A549 (cell line): ENCODE results near the gene MEF2C. TPM values are rescaled to one million over a fixed set of nuclear protein-coding genes. Genes with fewer than 3 reads are reported as not detected.
A peak's percentile ranks its signal among the peaks of the same experiment; 100 is the strongest.
"Not testable (repeated sequence)": the region's sequence is repeated elsewhere in the genome, so short reads cannot be mapped to it uniquely, and the experiment has no call there.

Source experiments
- ATAC-seq, 2 experiments: fragments of 200-7000 bp in 1 of 2; fragments of >200 bp in 1 of 2; cut with Nextera tagmentation in 1 of 2; cut with Tn5 transposase in 1 of 2; 3 replicates each; pipeline versions ENCODE4 v1.8.0 to v1.9.1; 2018 to 2020; ENCODE audit warnings: mild to moderate bottlenecking in 1 of 2, moderate library complexity in 1 of 2
- CTCF ChIA-PET: fragments of 300-600 bp; sonication (Branson Sonifier 250); formaldehyde crosslinking; extraction: SDS; loops from one replicate; lab custom pipeline; 2021; ENCODE audit warnings: antibody characterized with exemption, inconsistent platforms; lab: Yijun Ruan, JAX
- POLR2A ChIA-PET: fragments of 350-600 bp; formaldehyde crosslinking; extraction: SDS; loops from one replicate; lab custom pipeline; 2021; ENCODE audit warnings: antibody characterized with exemption, inconsistent platforms; lab: Yijun Ruan, JAX
- DNase-seq, 2 experiments: peaks; one replicate each; pipeline versions ENCODE4 v3.0.0 to v3.0.0-alpha.2; 2011 to 2016; ENCODE audit warnings: low read depth in 1 of 2, low spot score in 1 of 2
- FAIRE-seq: peaks from 2 replicates; lab custom pipeline; 2011; peaks lifted over from hg19 to GRCh38; lab: Jason Lieb, UNC
- H3K27ac ChIP-seq, 2 experiments: fragments of >200 bp; sonication (Bioruptor Twin); formaldehyde crosslinking; 3 replicates each; pipeline ENCODE4 v1.5.1; 2016 to 2017
- H3K4me1 ChIP-seq: fragments of >200 bp; sonication (Bioruptor Twin); formaldehyde crosslinking; 3 replicates; pipeline ENCODE4 v1.6.1; 2016
- H3K4me2 ChIP-seq: fragments of >200 bp; sonication (Bioruptor Twin); formaldehyde crosslinking; 3 replicates; pipeline ENCODE4 v1.6.1; 2016
- H3K4me3 ChIP-seq: fragments of >200 bp; sonication (Bioruptor Twin); formaldehyde crosslinking; 3 replicates; pipeline ENCODE4 v1.5.1; 2016
- H3K9me3 ChIP-seq: fragments of >200 bp; sonication (Bioruptor Twin); formaldehyde crosslinking; 3 replicates; pipeline ENCODE4 v1.6.1; 2016
- CBX2 ChIP-seq: fragments of 200-600 bp; sonication (generic); IDR thresholded peaks from 2 replicates; pipeline ENCODE4 v1.6.1; 2016; ENCODE audit warnings: low read depth, mild to moderate bottlenecking, borderline replicate concordance
- FOSB ChIP-seq: fragments of 250-450 bp; sonication (Bioruptor Pico); IDR thresholded peaks from 2 replicates; pipeline ENCODE4 v1.5.0; 2020; ENCODE audit warnings: mild to moderate bottlenecking, moderate library complexity
- HDAC2 ChIP-seq: fragments of 200-600 bp; sonication (generic); IDR thresholded peaks from 2 replicates; pipeline ENCODE4 v1.6.1; 2016
- HOXA7 ChIP-seq: fragments of 250-450 bp; sonication (Bioruptor Pico); IDR thresholded peaks from 2 replicates; pipeline ENCODE4 v1.5.0; 2020; ENCODE audit warnings: mild to moderate bottlenecking, moderate library complexity
- NFE2L2 ChIP-seq: fragments of 150-350 bp; conservative IDR thresholded peaks from 2 replicates; pipeline ENCODE4 v1.6.1; 2014; ENCODE audit warnings: low read length
- POLR2AphosphoS2 ChIP-seq: conservative IDR thresholded peaks from 2 replicates; pipeline ENCODE4 v1.6.1; 2012; ENCODE audit warnings: low read length, improper control_type of control experiment, inconsistent platforms
- RNF2 ChIP-seq: fragments of 200-600 bp; sonication (generic); IDR thresholded peaks from 2 replicates; pipeline ENCODE4 v1.6.1; 2016; ENCODE audit warnings: low read depth, mild to moderate bottlenecking, antibody characterized with exemption, moderate library complexity, borderline replicate concordance
- ZC3H11A ChIP-seq: fragments of 450-650 bp; IDR thresholded peaks from 2 replicates; pipeline ENCODE4 v1.6.1; 2014; ENCODE audit warnings: antibody characterized with exemption, mild to moderate bottlenecking
- ZSCAN20 ChIP-seq: fragments of 250-450 bp; sonication (Bioruptor Pico); IDR thresholded peaks from 2 replicates; pipeline ENCODE4 v1.8.0; 2022; ENCODE audit warnings: mild to moderate bottlenecking, moderate library complexity
- WGBS: methylation state at CpG from one replicate; pipeline ENCODE4 v1.1.6; 2017; ENCODE audit errors: missing lambda C conversion rate; 5-methylcytosine and 5-hydroxymethylcytosine counted together
- polyA plus RNA-seq, 4 experiments: library from polyadenylated mRNA; depleted of rRNA in 3 of 4; stranded (reverse); fragments of >200 nt; fragmentation: RNase III in 1 of 4; extraction: RNeasy Plus Mini Kit Qiagen cat#74134 plus additional on column Dnase treatment in 1 of 4; gene quantifications; 2 replicates in 3 of 4; 3 replicates in 1 of 4; pipeline ENCODE4 v1.2.3, GENCODE V29; 2011 to 2017

Gene MEF2C
- polyA plus RNA-seq, 2 of the 4 experiments (the other 2 are of a cell fraction), result 0.03 to 0.06 TPM

GRCh38 chr5:88924330-88924657 lies 41.3 kb upstream of the MEF2C start (continued):
- TF ChIP-seq POLR2AphosphoS2, result no peak
- no peak for TF ChIP-seq NFE2L2
- no peak for TF ChIP-seq ZSCAN20 (CRISPR knock-in tag)
- TF ChIP-seq FOSB (CRISPR knock-in tag), result no peak
- TF ChIP-seq, all 56 proteins: peak for 0

- CTCF ChIA-PET, result interaction anchor here (0.6 to 1.8 kb wide), 3 partner anchors 194 to 232 kb away, joined by 3 to 6 read pairs (median 3); no protein-coding TSS in a partner anchor
- no peaks in the 10 kb centered on the region for H3K4me1 ChIP-seq
- FAIRE-seq, result no peak
- no peak for DNase-seq
- TF ChIP-seq HDAC2, result no peak
- no peak for TF ChIP-seq ZC3H11A
- no peak for TF ChIP-seq CBX2
- TF ChIP-seq RNF2, result 0 out of 2 replicates have a peak, but pooled peaks have one; percentile 28
- TF ChIP-seq HOXA7, result no peak
- no peak for ATAC-seq
- 10% methylated on average over 15 of the region's 15 CpGs for WGBS
- POLR2A ChIA-PET, result no interaction called here
- H3K4me2 ChIP-seq, result no peak overlapping the region
- H3K4me3 ChIP-seq, result no peak overlapping the region
- no peaks in the 10 kb centered on the region for H3K9me3 ChIP-seq
- H3K27ac ChIP-seq, result no peak overlapping the region
Observed at GRCh38 chr5:88923623-88924329, 40.8 kb upstream of the MEF2C start.

- not testable (repeated sequence) for H3K4me1 ChIP-seq
Observed at GRCh38 chr5:88912743-88913142, 29.8 kb upstream of the MEF2C start.

GRCh38 chr5:88911059-88911572 lies 28.1 kb upstream of the MEF2C start:
- H3K27ac ChIP-seq, POLR2A ChIA-PET, H3K9me3 ChIP-seq, H3K4me2 ChIP-seq, CTCF ChIA-PET, H3K4me3 ChIP-seq, DNase-seq, ATAC-seq, H3K4me1 ChIP-seq: not testable (repeated sequence)
- peak; percentile 63 for FAIRE-seq
- 35% methylated on average over 9 of the region's 9 CpGs for WGBS

More at GRCh38 chr5:88912743-88913142, 29.8 kb upstream of the MEF2C start:
- WGBS, result 36% methylated on average over 2 of the region's 2 CpGs
- CTCF ChIA-PET, H3K9me3 ChIP-seq, H3K4me2 ChIP-seq, H3K27ac ChIP-seq, DNase-seq, POLR2A ChIA-PET, H3K4me3 ChIP-seq, ATAC-seq: not testable (repeated sequence)
- peak; percentile 88 for FAIRE-seq

GRCh38 chr5:88904478-88904877 lies 21.5 kb upstream of the MEF2C start:
- 2% methylated on average over 2 of the region's 2 CpGs for WGBS
- H3K27ac ChIP-seq, ATAC-seq, DNase-seq, H3K4me3 ChIP-seq, H3K4me1 ChIP-seq, H3K9me3 ChIP-seq, POLR2A ChIA-PET, CTCF ChIA-PET, H3K4me2 ChIP-seq: not testable (repeated sequence)
- FAIRE-seq, result peak; percentile 86

- CTCF ChIA-PET, H3K4me2 ChIP-seq, H3K4me1 ChIP-seq, H3K9me3 ChIP-seq, POLR2A ChIA-PET, DNase-seq, FAIRE-seq, H3K27ac ChIP-seq, ATAC-seq, H3K4me3 ChIP-seq: not testable (repeated sequence)
- 0% methylated on average over 1 of the region's 8 CpGs for WGBS
Observed at GRCh38 chr5:88903966-88904365, 21.0 kb upstream of the MEF2C start.

- ATAC-seq, H3K4me2 ChIP-seq, FAIRE-seq, H3K27ac ChIP-seq, POLR2A ChIA-PET, H3K4me1 ChIP-seq, H3K9me3 ChIP-seq, H3K4me3 ChIP-seq, DNase-seq, CTCF ChIA-PET: not testable (repeated sequence)
Observed at GRCh38 chr5:88901077-88901476, 18.1 kb upstream of the MEF2C start.
